Subcutaneous abdominal adipose tissue (tissue), 5 donors: Measurements from ENCODE around the gene CCDC116.
A peak's percentile ranks its signal among the peaks of the same experiment; 100 is the strongest.
"Not testable (repeated sequence)": the region's sequence is repeated elsewhere in the genome, so short reads cannot be mapped to it uniquely, and the experiment has no call there.

Source experiments
- H3K27ac ChIP-seq: one replicate; pipeline ENCODE4 v1.7.0; 2013; ENCODE audit warnings: low read depth, mild to moderate bottlenecking, inconsistent platforms, low read length, moderate library complexity
- H3K27me3 ChIP-seq, 5 donors: one replicate each; pipeline ENCODE4 v1.7.0; 2013; ENCODE audit warnings: low read length in 5 of 5, inconsistent platforms in 1 of 5; ENCODE audit not compliant: control insufficient read depth in 5 of 5, insufficient read depth in 4 of 5
- H3K36me3 ChIP-seq, 5 donors: one replicate each; pipeline ENCODE4 v1.7.0; 2013; ENCODE audit warnings: low read length in 5 of 5; ENCODE audit not compliant: control insufficient read depth in 5 of 5, insufficient read depth in 5 of 5
- H3K4me1 ChIP-seq, 5 donors: one replicate each; pipeline ENCODE4 v1.7.0; 2013; ENCODE audit warnings: low read length in 5 of 5, mild to moderate bottlenecking in 3 of 5, moderate library complexity in 1 of 5; ENCODE audit not compliant: control insufficient read depth in 5 of 5, insufficient read depth in 5 of 5
- H3K4me3 ChIP-seq, 5 donors: one replicate each; pipeline ENCODE4 v1.7.0; 2013; ENCODE audit warnings: low read length in 5 of 5, low read depth in 1 of 5
- H3K9ac ChIP-seq, 5 donors: one replicate each; pipeline ENCODE4 v1.7.0; 2013; ENCODE audit warnings: low read length in 5 of 5, mild to moderate bottlenecking in 4 of 5, moderate library complexity in 3 of 5
- H3K9me3 ChIP-seq, 5 donors: one replicate each; pipeline ENCODE4 v1.7.0; 2013; ENCODE audit warnings: low read length in 5 of 5; ENCODE audit not compliant: control insufficient read depth in 5 of 5
- donor health status: healthy.
- donor health status: healthy.
- donor health status: healthy.
- donor health status: healthy.
- donor health status: healthy.

The CCDC116 gene

GRCh38 chr22:21593406-21594232 lies 38.9 kb upstream of the CCDC116 start:
- peaks cover 3 to 44% (median 33%) of the 10 kb centered on the region in 5 donors for H3K36me3 ChIP-seq
- peaks cover 2 to 54% (median 47%) of the 10 kb centered on the region in 5 donors for H3K4me1 ChIP-seq
- H3K9me3 ChIP-seq = no peaks in the 10 kb centered on the region
- no peak overlapping the region for H3K9ac ChIP-seq
- H3K27me3 ChIP-seq = no peaks in the 10 kb centered on the region
- no peak overlapping the region for H3K4me3 ChIP-seq
- H3K27ac ChIP-seq = no peak overlapping the region

DNA sequence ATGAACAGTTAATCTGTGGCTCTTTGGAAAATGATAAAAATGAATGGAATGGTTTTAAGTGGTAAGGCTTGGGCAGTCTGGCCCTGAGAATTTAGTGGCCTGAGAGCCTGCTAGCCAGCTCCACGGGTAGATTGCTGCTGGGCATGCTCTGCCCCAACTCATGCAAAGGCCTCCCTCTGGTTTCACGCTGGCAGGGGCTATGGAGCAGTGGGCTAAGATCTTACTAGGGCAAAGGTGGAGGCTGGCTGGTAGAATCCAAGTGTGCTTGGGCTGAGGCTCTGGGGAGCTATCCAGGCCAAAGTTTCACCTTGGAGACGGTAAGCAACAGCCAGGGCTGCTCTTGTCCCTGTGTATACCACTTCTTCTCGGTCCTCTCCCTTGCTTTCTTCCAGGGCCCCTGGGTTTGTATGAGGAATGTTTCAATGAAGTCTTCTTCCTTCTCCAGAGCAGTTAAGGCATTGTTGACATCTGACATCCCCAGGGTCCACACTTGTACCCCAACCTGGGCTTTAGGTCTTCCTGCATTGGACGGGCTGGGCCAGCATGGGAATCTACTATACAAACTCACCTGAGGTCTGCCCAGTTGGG lies 37.6 kb upstream of the CCDC116 start:
- Histone ChIP-seq H3K36me3 (peaks cover 3 to 44% (median 33%) of the 10 kb centered on the region in 5 donors), H3K9me3 (no peaks in the 10 kb centered on the region), H3K27ac (peak overlapping the region; percentile 37), H3K27me3 (no peaks in the 10 kb centered on the region), H3K4me1 (peaks cover 2 to 51% (median 42%) of the 10 kb centered on the region in 5 donors), H3K4me3 (no peak overlapping the region), H3K9ac (no peak overlapping the region)

DNA sequence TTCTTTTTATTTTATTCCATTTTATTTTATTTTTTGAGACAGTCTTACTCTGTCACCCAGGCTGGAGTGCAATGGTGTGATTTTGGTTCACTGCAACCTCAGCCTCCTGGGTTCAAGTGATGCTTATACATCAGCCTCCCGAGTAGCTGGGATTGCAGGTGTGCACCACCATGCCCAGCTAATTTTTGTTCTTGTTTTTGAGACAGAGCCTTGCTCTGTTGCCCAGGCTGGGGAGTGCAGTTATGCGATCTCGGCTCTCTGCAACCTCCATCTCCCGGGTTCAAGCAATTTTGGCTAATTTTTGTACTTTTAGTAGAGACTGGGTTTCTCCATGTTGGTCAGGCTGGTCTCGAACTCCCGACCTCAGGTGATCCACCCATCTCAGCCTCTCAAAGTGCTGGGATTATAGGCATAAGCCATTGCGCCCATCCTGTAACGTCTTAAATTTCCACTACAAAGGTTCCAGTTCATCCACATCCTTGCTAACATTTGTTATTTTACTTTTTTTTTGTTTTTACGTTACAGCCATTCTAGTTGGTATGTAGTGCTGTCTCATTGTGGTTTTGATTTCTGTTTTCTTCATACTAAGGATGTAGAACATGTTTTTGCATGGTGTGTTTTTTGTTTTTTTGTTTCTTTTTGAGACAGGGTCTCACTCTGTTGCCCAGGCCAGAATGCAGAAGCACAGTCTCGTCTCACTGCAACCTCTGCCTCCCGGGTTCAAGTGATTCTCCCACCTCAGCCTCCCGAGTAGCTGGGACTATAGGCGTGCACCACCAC lies 36.0 kb upstream of the CCDC116 start:
- not testable (repeated sequence) for H3K4me3 ChIP-seq, H3K27me3 ChIP-seq, H3K9me3 ChIP-seq, H3K9ac ChIP-seq, H3K27ac ChIP-seq
- Histone ChIP-seq H3K4me1 (peaks cover 0 to 37% (median 31%) of the 10 kb centered on the region in 5 donors), H3K36me3 (peaks cover 3 to 44% (median 33%) of the 10 kb centered on the region in 5 donors)

DNA sequence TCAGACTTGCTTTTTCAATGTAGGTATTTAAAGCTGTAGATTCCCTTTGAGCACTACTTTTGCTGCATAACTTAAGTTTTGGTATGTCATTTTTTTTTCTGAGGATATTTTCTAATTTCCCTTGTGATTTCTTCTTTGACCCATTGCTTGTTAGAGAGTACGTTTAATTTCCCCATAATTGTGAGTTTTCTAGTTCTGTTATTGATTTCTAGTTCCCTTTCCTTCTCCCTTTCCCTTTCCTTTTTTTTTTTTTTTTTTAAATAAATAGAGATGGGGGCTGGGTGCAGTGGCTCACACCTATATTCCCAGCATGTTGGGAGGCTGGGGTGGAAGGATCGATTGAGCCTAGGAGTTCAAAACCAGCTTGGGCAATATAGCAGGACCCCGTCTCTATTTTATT lies 34.3 kb upstream of the CCDC116 start:
- peaks cover 0 to 32% (median 24%) of the 10 kb centered on the region in 5 donors for H3K4me1 ChIP-seq
- H3K27ac ChIP-seq = no peak overlapping the region
- no peak overlapping the region for H3K9ac ChIP-seq
- no peak overlapping the region for H3K4me3 ChIP-seq
- no peaks in the 10 kb centered on the region for H3K9me3 ChIP-seq
- H3K36me3 ChIP-seq = peaks cover 3 to 33% (median 25%) of the 10 kb centered on the region in 5 donors
- no peaks in the 10 kb centered on the region for H3K27me3 ChIP-seq

DNA sequence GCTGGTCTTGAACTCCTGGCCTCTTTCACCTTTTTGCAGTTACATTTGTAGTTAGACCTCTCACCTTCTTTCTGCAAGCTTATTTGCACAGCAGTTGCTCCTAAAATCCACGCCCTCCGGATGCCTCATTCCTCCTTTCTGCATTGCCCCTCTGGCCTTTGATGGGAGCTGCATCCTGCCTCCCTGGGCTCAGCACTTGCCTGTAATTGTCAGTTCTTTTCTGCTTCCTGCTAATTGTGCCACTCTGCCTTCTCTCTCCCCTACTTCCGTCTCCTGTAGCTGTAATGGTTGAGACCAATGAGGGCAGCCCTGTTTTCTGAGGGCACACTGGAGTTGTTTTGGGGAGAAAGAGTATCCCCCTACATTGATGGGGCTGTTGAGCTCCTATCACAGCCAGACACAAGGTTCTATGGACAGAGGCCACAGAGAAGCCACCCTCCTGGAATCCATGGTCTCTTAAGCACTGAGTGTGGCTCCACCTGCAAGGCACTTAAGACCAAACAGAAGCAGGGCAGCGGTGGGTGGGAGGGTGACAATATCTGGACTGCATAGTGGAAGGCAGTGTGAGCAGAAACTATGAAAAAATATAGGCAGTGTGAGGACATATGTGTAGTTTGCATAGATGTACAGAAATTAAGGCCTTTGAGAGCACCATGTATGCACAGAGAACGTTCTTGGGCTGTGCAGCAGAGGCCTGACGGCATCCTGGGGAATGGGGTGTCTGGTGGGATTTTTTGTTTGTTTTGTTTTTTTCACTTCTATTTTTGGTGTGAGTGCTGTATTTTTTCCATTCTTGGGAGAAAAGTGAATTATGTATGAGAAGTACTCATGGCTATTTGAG lies 33.3 kb upstream of the CCDC116 start:
- H3K9me3 ChIP-seq = no peaks in the 10 kb centered on the region
- no peak overlapping the region for H3K9ac ChIP-seq
- H3K27ac ChIP-seq = no peak overlapping the region
- H3K36me3 ChIP-seq = peaks cover 1 to 23% (median 16%) of the 10 kb centered on the region in 5 donors
- H3K27me3 ChIP-seq = no peaks in the 10 kb centered on the region
- no peak overlapping the region for H3K4me3 ChIP-seq
- peaks cover 0 to 22% (median 18%) of the 10 kb centered on the region in 5 donors for H3K4me1 ChIP-seq

- Histone ChIP-seq H3K9ac (no peak overlapping the region), H3K4me1 (peaks cover 0 to 14% (median 11%) of the 10 kb centered on the region in 5 donors), H3K4me3 (no peak overlapping the region), H3K9me3 (no peaks in the 10 kb centered on the region), H3K36me3 (peaks cover 0 to 5% (median 0%) of the 10 kb centered on the region in 5 donors), H3K27ac (no peak overlapping the region), H3K27me3 (no peaks in the 10 kb centered on the region)
Observed at GRCh38 chr22:21602579-21602978, 30.0 kb upstream of the CCDC116 start.

GRCh38 chr22:21603973-21604372 lies 28.6 kb upstream of the CCDC116 start:
- Histone ChIP-seq H3K9me3 (no peaks in the 10 kb centered on the region), H3K36me3 (peaks cover 0 to 5% (median 0%) of the 10 kb centered on the region in 5 donors), H3K27me3 (no peaks in the 10 kb centered on the region), H3K9ac (no peak overlapping the region), H3K4me3 (no peak overlapping the region), H3K27ac (no peak overlapping the region), H3K4me1 (peaks cover 0 to 11% (median 9%) of the 10 kb centered on the region in 5 donors)

DNA sequence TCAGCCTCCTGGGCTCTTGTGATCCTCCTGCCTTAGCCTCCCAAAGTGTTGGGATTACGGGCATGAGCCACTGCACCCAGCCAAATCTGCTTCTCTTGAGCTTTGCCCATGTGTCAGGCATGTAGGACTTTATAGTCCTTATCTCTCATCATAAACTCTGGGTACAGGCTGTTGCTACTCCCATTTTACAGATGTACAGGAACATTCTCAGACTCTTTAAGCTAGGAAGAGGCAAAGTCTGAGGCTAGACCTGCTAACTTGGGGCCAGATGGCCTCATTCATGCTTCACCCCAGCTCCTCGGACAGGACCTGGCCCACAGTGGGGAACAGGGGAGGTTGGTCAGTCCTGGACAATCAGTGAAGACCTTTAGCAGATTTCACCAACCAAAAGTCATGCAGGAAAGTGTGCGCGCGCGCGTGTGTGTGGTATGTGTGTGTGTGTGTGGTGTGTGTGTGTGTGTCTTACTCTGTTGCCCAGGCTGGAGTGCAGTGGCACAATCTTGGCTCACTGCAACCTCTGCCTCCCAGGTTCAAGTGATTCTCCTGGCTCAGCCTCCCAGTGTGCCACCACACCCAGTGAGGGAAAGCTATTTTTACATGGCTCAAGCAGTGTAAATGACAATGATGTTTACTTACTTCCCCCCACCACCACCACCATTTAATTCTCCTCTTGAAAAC lies 26.5 kb upstream of the CCDC116 start:
- H3K9ac ChIP-seq = no peak overlapping the region
- no peak overlapping the region for H3K4me3 ChIP-seq
- no peaks in the 10 kb centered on the region for H3K27me3 ChIP-seq
- H3K4me1 ChIP-seq = peaks cover 0 to 9% (median 6%) of the 10 kb centered on the region in 5 donors
- H3K27ac ChIP-seq = no peak overlapping the region
- no peaks in the 10 kb centered on the region for H3K9me3 ChIP-seq
- peaks cover 0 to 8% (median 3%) of the 10 kb centered on the region in 5 donors for H3K36me3 ChIP-seq

DNA sequence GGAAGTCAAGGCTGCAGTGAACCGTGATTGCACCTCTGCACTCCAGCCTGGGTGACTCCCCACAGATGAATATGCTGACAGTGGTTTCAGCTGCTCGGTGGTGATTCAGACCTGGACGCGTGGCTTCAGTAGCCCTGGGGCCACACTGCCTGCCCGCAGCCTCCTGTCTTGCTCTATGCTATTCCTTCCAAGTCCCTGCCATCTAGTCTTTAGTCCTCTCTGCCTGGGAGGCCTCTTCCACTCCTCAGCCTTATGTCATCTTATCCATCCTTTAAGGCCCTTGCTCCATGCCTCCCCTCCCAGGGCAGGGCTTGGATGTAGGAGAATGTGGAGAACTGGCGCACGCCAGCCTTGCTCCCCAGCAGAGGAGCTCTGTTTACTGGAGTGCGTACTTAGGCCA lies 25.8 kb upstream of the CCDC116 start:
- Histone ChIP-seq H3K27me3 (no peaks in the 10 kb centered on the region), H3K9me3 (no peaks in the 10 kb centered on the region), H3K9ac (no peak overlapping the region), H3K4me3 (no peak overlapping the region), H3K4me1 (peaks cover 0 to 9% (median 6%) of the 10 kb centered on the region in 5 donors), H3K27ac (no peak overlapping the region), H3K36me3 (peaks cover 0 to 16% (median 11%) of the 10 kb centered on the region in 5 donors)
